IMR-90 (cell line): ENCODE results near the gene ATG7. TPM values are rescaled to one million over a fixed set of nuclear protein-coding genes. Genes with fewer than 3 reads are reported as not detected.

Experiments
- ATAC-seq: fragments of 200-7000 bp; cut with Tn5 transposase; 2 replicates; pipeline ENCODE4 v1.9.1; 2020; ENCODE audit warnings: low read depth, mild to moderate bottlenecking, moderate library complexity
- BruUV-seq: library from RNA; stranded (reverse); fragments of 400-500 nt; replicated peaks from 2 replicates; lab custom pipeline; 2021; lab: Mats Ljungman, UMichigan
- CTCF ChIA-PET: fragments of 300-600 bp; formaldehyde crosslinking; extraction: SDS; loops from one replicate; lab custom pipeline; 2021; ENCODE audit warnings: antibody characterized with exemption; lab: Yijun Ruan, JAX
- POLR2A ChIA-PET: fragments of 300-600 bp; sonication (Branson Sonifier 250); formaldehyde crosslinking; loops from one replicate; lab custom pipeline; 2022; ENCODE audit warnings: antibody characterized with exemption; ENCODE audit not compliant: unreplicated experiment; lab: Charles Lee
- DNase-seq: peaks from one replicate; pipeline ENCODE4 v3.0.0; 2013
- H2AFZ ChIP-seq: replicated peaks from 2 replicates; pipeline ENCODE3; 2013; ENCODE audit warnings: low read length, mild to moderate bottlenecking; ENCODE audit not compliant: poor library complexity
- H2AK5ac ChIP-seq: 2 replicates; pipeline ENCODE4 v1.6.1; 2013; ENCODE audit warnings: low read depth, low read length, inconsistent platforms
- H2AK9ac ChIP-seq: replicated peaks from 2 replicates; pipeline ENCODE3; 2013; ENCODE audit warnings: mild to moderate bottlenecking, low read depth, low read length, moderate library complexity; ENCODE audit not compliant: poor library complexity
- H2BK120ac ChIP-seq: 2 replicates; pipeline ENCODE4 v1.6.1; 2013; ENCODE audit warnings: low read depth, low read length, inconsistent platforms
- H2BK15ac ChIP-seq: 3 replicates; pipeline ENCODE4 v1.6.1; 2013; ENCODE audit warnings: low read depth, low read length, inconsistent platforms
- H2BK20ac ChIP-seq: 2 replicates; pipeline ENCODE4 v1.6.1; 2013; ENCODE audit warnings: low read depth, mild to moderate bottlenecking, inconsistent platforms, low read length, moderate library complexity
- H2BK5ac ChIP-seq: 2 replicates; pipeline ENCODE4 v1.6.1; 2013; ENCODE audit warnings: mild to moderate bottlenecking, low read depth, low read length, inconsistent platforms; ENCODE audit not compliant: poor library complexity, severe bottlenecking
- H3K14ac ChIP-seq: replicated peaks from 2 replicates; pipeline ENCODE4 v1.6.1; 2013; ENCODE audit warnings: low read depth, low read length, inconsistent platforms
- H3K18ac ChIP-seq: 2 replicates; pipeline ENCODE4 v1.6.1; 2013; ENCODE audit warnings: low read depth, low read length, control low read depth
- H3K23ac ChIP-seq: 2 replicates; pipeline ENCODE4 v1.6.1; 2013; ENCODE audit warnings: low read depth, low read length, inconsistent platforms
- H3K27ac ChIP-seq: 2 replicates; pipeline ENCODE4 v1.5.1; 2013; ENCODE audit warnings: mild to moderate bottlenecking, control low read depth, low read length; ENCODE audit not compliant: insufficient read depth
- H3K27me3 ChIP-seq: 2 replicates; pipeline ENCODE4 v1.6.1; 2013; ENCODE audit warnings: low read length; ENCODE audit not compliant: control insufficient read depth, insufficient read depth
- H3K36me3 ChIP-seq: 2 replicates; pipeline ENCODE4 v1.6.1; 2013; ENCODE audit warnings: low read length, mixed read lengths; ENCODE audit not compliant: control insufficient read depth, insufficient read depth
- H3K4ac ChIP-seq: 2 replicates; pipeline ENCODE4 v1.6.1; 2013; ENCODE audit warnings: low read depth, low read length, inconsistent platforms
- H3K4me1 ChIP-seq: 2 replicates; pipeline ENCODE4 v1.6.1; 2013; ENCODE audit warnings: low read length, mixed read lengths; ENCODE audit not compliant: control insufficient read depth, insufficient read depth
- H3K4me2 ChIP-seq: 2 replicates; pipeline ENCODE4 v1.6.1; 2013; ENCODE audit warnings: low read depth, mild to moderate bottlenecking, control low read depth, low read length, moderate library complexity
- H3K4me3 ChIP-seq: 2 replicates; pipeline ENCODE4 v1.5.1; 2013; ENCODE audit warnings: low read depth, mild to moderate bottlenecking, control low read depth, low read length, moderate library complexity; ENCODE audit not compliant: insufficient read depth
- H3K56ac ChIP-seq: 2 replicates; pipeline ENCODE4 v1.6.1; 2013; ENCODE audit warnings: low read length, inconsistent platforms; ENCODE audit not compliant: insufficient read depth; ENCODE audit errors: extremely low read depth
- H3K79me1 ChIP-seq, 2 experiments: 2 replicates each; pipeline ENCODE4 v1.6.1; 2013; ENCODE audit warnings: low read length in 2 of 2, inconsistent platforms in 1 of 2, low read depth in 1 of 2
- H3K9ac ChIP-seq: 2 replicates; pipeline ENCODE4 v1.6.1; 2013; ENCODE audit warnings: low read depth, low read length, control low read depth
- H3K9me1 ChIP-seq: 2 replicates; pipeline ENCODE4 v1.6.1; 2013; ENCODE audit warnings: low read length, inconsistent platforms; ENCODE audit not compliant: insufficient read depth
- H3K9me3 ChIP-seq: 2 replicates; pipeline ENCODE4 v1.6.1; 2013; ENCODE audit warnings: low read length; ENCODE audit not compliant: control insufficient read depth, insufficient read depth
- H4K20me1 ChIP-seq: 2 replicates; pipeline ENCODE4 v1.6.1; 2013; ENCODE audit warnings: low read length, inconsistent platforms; ENCODE audit not compliant: insufficient read depth
- H4K5ac ChIP-seq: 2 replicates; pipeline ENCODE4 v1.6.1; 2013; ENCODE audit warnings: mild to moderate bottlenecking, low read depth, low read length, control low read depth
- H4K8ac ChIP-seq, 2 experiments: 2 replicates each; pipeline ENCODE4 v1.6.1; 2013; ENCODE audit warnings: low read depth in 2 of 2, low read length in 2 of 2, control low read depth in 1 of 2, inconsistent platforms in 1 of 2
- H4K91ac ChIP-seq: 2 replicates; pipeline ENCODE4 v1.6.1; 2013; ENCODE audit warnings: low read depth, low read length, inconsistent platforms; ENCODE audit not compliant: insufficient read depth
- BHLHE40 ChIP-seq: fragments of 150-350 bp; IDR thresholded peaks from 2 replicates; pipeline ENCODE4 v1.6.1; 2016; ENCODE audit warnings: mild to moderate bottlenecking, low read depth, low read length
- CEBPB ChIP-seq: IDR thresholded peaks from 2 replicates; pipeline ENCODE4 v1.6.1; 2012; ENCODE audit warnings: low read depth, low read length, improper control_type of control experiment
- CHD1 ChIP-seq: IDR thresholded peaks from 2 replicates; pipeline ENCODE4 v1.6.1; 2012; ENCODE audit warnings: low read depth, low read length, improper control_type of control experiment
- CTCF ChIP-seq: conservative IDR thresholded peaks from 2 replicates; pipeline ENCODE4 v1.5.1; 2012; ENCODE audit warnings: mild to moderate bottlenecking, low read depth, low read length, improper control_type of control experiment
- ELK1 ChIP-seq: fragments of 150-350 bp; IDR thresholded peaks from 2 replicates; pipeline ENCODE4 v1.6.1; 2016; ENCODE audit warnings: low read depth, mild to moderate bottlenecking, low read length, moderate library complexity, borderline replicate concordance
- POLR2A ChIP-seq: IDR thresholded peaks from 2 replicates; pipeline ENCODE4 v1.6.1; 2012; ENCODE audit warnings: mild to moderate bottlenecking, low read depth, low read length
- RAD21 ChIP-seq: IDR thresholded peaks from 2 replicates; pipeline ENCODE4 v1.6.1; 2012; ENCODE audit warnings: low read length, improper control_type of control experiment
- RCOR1 ChIP-seq: IDR thresholded peaks from 2 replicates; pipeline ENCODE4 v1.6.1; 2012; ENCODE audit warnings: mild to moderate bottlenecking, low read length, improper control_type of control experiment; ENCODE audit not compliant: insufficient replicate concordance
- SMC3 ChIP-seq: fragments of 150-350 bp; IDR thresholded peaks from 2 replicates; pipeline ENCODE4 v1.6.1; 2016; ENCODE audit warnings: low read depth, mild to moderate bottlenecking, antibody characterized with exemption, low read length, moderate library complexity
- WGBS, 2 experiments: methylation state at CpG; one replicate each; pipeline versions ENCODE4 v1.1.5 to v1.1.7; 2013; ENCODE audit warnings: missing lambda C conversion rate in 2 of 2; ENCODE audit not compliant: insufficient read length in 1 of 2; ENCODE audit errors: extremely low coverage in 2 of 2; 5-methylcytosine and 5-hydroxymethylcytosine counted together
- dilution Hi-C: fragments of 300-500 bp; cut with HindIII; formaldehyde crosslinking; loops from one replicate; pipeline ENCODE4 v1.14.3; 2018; ENCODE audit warnings: low sequenced_read_pairs; ENCODE audit not compliant: unreplicated experiment
- in situ Hi-C: fragments of 300-500 bp; cut with MboI; formaldehyde crosslinking; loops from 3 replicates; pipeline ENCODE4 v1.14.3; 2019; ENCODE audit warnings: low sequenced_read_pairs, inconsistent platforms, mixed read lengths
- intact Hi-C: fragments of 100-400 bp; cut with micrococcal nuclease; formaldehyde crosslinking; loops from 2 replicates; pipeline ENCODE4 v1.10.0; 2022
- polyA plus RNA-seq, 3 experiments: library from polyadenylated mRNA; depleted of rRNA; stranded (reverse); fragments of >200 nt; gene quantifications; 2 replicates each; pipeline ENCODE4 v1.2.3, GENCODE V29; 2012; ENCODE audit warnings: low replicate concordance in 1 of 3
- total RNA-seq: library from RNA; depleted of rRNA; stranded (reverse); fragments of >200 nt; gene quantifications from 2 replicates; pipeline ENCODE4 v1.2.3, GENCODE V29; 2012

Gene ATG7
- total and polyA plus RNA-seq, 2 of the 4 experiments (the other 2 are of a cell fraction): 15.6 to 51.4 TPM

GRCh38 chr3:11310258-11310657 is 38.1 kb downstream of the ATG7 start:
- Histone ChIP-seq H3K18ac (no peak overlapping the region), H3K4me3 (no peak overlapping the region), H2AK9ac (no peak overlapping the region), H3K14ac (no peak overlapping the region), H2AK5ac (no peak overlapping the region), H3K36me3 (peaks cover 32% of the 10 kb centered on the region), H2BK120ac (no peak overlapping the region), H4K8ac (no peak overlapping the region), H3K4me2 (no peak overlapping the region), H2BK20ac (no peak overlapping the region), H3K4ac (no peak overlapping the region), H3K56ac (no peak overlapping the region), H4K5ac (no peak overlapping the region), H3K27ac (no peak overlapping the region), H3K79me1 (peaks cover 0 to 12% of the 10 kb centered on the region in 2 experiments; a peak in 3 of 4 replicates), H2BK5ac (no peak overlapping the region), H2AFZ (no peak overlapping the region), H2BK15ac (no peak overlapping the region), H3K27me3 (no peaks in the 10 kb centered on the region), H4K20me1 (no peaks in the 10 kb centered on the region), H3K9me1 (peaks cover 6% of the 10 kb centered on the region; the same call in 1 of the 2 replicates), H3K4me1 (peaks cover 2% of the 10 kb centered on the region; the same call in 1 of the 2 replicates), H3K9ac (no peak overlapping the region), H4K91ac (no peak overlapping the region), H3K23ac (no peak overlapping the region), H3K9me3 (no peaks in the 10 kb centered on the region)
- no TSS peak for BruUV-seq
- POLR2A ChIA-PET: no interaction called here
- CTCF ChIA-PET: no interaction called here
- dilution Hi-C loops (no loop called here), in situ Hi-C loops (no loop called here), intact Hi-C loops (loop anchor here (2.0 kb wide), 1 partner anchor 15 kb away; no protein-coding TSS in a partner anchor)
- ATAC-seq (no peak), DNase-seq (no peak)
- TF ChIP-seq RCOR1: no peak
- TF ChIP-seq SMC3: no peak
- TF ChIP-seq CEBPB: no peak
- no peak for TF ChIP-seq RAD21
- no peak for TF ChIP-seq CHD1
- TF ChIP-seq CTCF: no peak
- no peak for TF ChIP-seq ELK1
- no peak for TF ChIP-seq POLR2A
- TF ChIP-seq BHLHE40: no peak
- WGBS, 2 experiments: no CpG with 5 or more reads among the region's 5 CpGs
